Suprapubic skin (tissue), 3 donors: ENCODE results near the gene SLC10A6.

Source experiments
- CTCF ChIP-seq, 2 donors: fragments of 200-600 bp in 1 of 2; fragments of 450-650 bp in 1 of 2; sonication (generic) in 1 of 2; IDR thresholded peaks; one replicate each; pipeline ENCODE4 v1.5.1; 2016 to 2019; ENCODE audit warnings: antibody characterized with exemption in 2 of 2, mild to moderate bottlenecking in 1 of 2, moderate library complexity in 1 of 2
- POLR2AphosphoS5 ChIP-seq, 3 donors: sonication (generic); formaldehyde crosslinking; IDR thresholded peaks; one replicate each; pipeline ENCODE4 v1.6.1; 2017; ENCODE audit warnings: antibody characterized with exemption in 3 of 3

- no peak for TF ChIP-seq CTCF (IDR thresholded peaks at IDR 0.05)
- TF ChIP-seq POLR2AphosphoS5 (IDR thresholded peaks at IDR 0.05): no peak
These were observed 4.0 kb upstream of the SLC10A6 start for GRCh38 chr4:86853209-86853608.
